ENCODE measurements around the gene MYO16.
"Not testable (repeated sequence)": the region's sequence is repeated elsewhere in the genome, so short reads cannot be mapped to it uniquely, and the experiment has no call there.

- not testable (repeated sequence) for TF ChIP-seq CTCF, POLR2A (IDR thresholded peaks at IDR 0.05)
Observed at GRCh38 chr13:109217510-109217909, 588.1 kb downstream of the MYO16 start.
